Measurements from ENCODE around the gene FOXO3. TPM values are rescaled to one million over a fixed set of nuclear protein-coding genes. Genes with fewer than 3 reads are reported as not detected.
A peak's percentile ranks its signal among the peaks of the same experiment; 100 is the strongest.
"Not testable (repeated sequence)": the region's sequence is repeated elsewhere in the genome, so short reads cannot be mapped to it uniquely, and the experiment has no call there.

The FOXO3 gene
- total RNA-seq, 1 donor from 2014 or later, result 20.8 TPM

DNA sequence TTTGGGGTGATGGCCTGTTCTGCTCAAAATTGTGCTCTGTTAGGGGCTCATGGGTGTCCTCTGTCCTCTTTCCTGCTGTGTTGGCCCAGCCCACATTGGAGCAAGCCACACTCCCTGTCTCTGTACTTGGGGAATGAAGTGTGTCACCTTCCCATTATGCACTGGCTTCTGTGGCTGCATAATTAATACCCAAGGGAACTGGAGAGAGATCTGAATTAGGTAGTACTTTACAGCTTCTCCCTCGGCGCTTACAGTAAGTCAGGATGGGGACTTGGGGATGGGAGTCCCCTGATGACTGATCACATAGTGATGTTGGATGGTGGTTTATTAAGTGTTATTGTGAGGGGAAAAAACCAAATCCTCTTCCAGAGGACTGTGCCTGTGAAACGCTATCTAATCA, 116.6 kb downstream of the FOXO3 start:
- no peak for DNase-seq (ENCODE audit: extremely low read depth, low read depth, low spot score)

DNA sequence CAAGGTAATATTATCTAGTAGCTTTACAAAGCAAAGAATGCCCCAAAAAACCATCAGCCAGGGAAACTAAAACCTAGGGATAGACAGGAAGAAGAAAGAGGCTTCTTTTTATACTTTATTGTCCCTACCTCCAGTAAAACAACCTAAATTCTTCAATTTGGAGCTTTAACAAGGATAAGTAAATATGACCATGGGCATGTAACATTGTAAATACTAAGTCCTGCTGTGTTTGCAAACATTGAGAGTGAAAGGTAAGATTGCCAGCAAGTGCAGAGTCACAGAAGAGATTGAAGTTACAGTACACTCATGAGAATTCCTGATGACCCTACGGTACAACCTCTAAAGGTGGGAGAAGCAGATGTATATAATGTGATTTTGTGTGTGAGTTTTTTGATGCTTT, 117.2 kb downstream of the FOXO3 start:
- DNase-seq (ENCODE audit: extremely low read depth, low read depth, low spot score), result no peak

- DNase-seq (ENCODE audit: extremely low read depth, low read depth, low spot score), result not testable (repeated sequence)
Observed at GRCh38 chr6:108680314-108680713, 119.6 kb downstream of the FOXO3 start.

- not testable (repeated sequence) for DNase-seq (ENCODE audit: extremely low read depth, low read depth, low spot score)
Observed at GRCh38 chr6:108681721-108682120, 121.0 kb downstream of the FOXO3 start.

DNA sequence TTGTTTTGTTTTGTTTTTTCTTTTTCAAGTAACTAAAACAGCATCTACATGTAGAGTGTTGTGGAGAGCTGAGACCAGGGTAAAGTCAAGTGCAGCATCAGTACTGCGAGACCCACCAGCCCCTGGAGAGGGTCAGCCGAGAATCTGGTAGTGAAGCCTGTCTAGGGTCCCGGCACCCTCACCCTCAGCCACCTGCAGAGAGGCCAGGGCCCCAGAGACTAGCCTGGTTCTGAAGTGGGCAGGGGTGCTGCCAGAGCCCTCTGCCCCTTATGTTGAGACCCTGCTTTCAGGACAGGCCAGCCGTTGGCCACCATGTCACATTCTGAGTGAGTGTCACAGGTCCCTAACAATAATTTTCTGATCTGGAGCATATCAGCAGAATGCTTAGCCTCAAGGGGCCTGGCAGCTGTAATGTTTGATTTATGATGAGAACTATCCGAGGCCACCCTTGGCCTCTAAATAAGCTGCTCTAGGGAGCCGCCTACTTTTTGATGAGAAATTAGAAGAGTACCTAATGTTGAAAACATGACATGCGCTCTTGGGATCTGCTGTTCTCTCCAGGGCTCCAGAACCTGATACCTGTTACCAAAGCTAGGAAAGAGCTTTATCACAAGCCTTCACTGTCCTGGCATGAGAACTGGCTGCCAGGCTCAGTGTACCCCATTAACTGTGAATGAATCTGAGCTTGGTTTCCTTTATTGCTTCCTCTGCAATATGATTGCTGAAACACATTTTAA, 121.8 kb downstream of the FOXO3 start:
- DNase-seq (ENCODE audit: extremely low read depth, low read depth, low spot score), result not testable (repeated sequence)

DNA sequence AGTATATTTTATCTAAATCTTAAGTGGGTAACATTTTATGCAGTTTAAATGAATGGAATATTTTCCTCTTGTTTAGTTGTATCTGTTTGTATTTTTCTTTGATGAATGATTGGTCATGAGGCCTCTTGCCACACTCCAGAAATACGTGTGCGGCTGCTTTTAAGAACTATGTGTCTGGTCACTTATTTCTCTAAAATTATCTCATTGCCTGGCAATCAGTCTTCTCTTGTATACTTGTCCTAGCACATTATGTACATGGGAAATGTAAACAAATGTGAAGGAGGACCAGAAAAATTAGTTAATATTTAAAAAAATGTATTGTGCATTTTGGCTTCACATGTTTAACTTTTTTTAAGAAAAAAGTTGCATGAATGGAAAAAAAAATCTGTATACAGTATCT, 123.3 kb downstream of the FOXO3 start:
- DNase-seq (ENCODE audit: extremely low read depth, low read depth, low spot score), result not testable (repeated sequence)

DNA sequence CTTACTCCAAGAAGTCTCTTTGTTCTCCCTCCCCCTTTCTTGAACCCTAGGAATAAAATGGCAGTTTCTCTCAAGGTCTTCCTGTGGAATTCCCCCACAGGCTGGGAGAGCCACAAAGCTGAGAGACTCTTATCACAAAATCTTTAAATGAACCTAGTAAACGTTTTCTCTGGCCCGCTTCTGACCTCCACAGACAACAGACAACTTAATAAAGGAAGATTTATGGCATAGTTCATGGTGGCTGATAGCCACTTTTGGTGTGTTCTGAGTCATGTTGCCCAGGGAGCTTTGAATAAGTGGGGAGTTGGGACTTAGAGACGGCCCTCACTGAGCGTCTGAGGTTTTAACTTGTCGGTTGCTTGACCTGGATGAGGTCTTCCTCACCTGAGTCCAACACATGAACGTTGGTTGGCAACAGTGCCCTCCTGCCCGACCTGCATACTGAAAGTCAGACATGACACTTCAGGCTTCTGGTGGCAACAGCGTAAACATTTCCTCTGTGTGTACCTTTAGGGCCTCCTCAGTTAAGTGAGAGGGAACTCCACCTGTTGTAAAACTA, 124.1 kb downstream of the FOXO3 start:
- DNase-seq (ENCODE audit: extremely low read depth, low read depth, low spot score), result peak; percentile 14

DNA sequence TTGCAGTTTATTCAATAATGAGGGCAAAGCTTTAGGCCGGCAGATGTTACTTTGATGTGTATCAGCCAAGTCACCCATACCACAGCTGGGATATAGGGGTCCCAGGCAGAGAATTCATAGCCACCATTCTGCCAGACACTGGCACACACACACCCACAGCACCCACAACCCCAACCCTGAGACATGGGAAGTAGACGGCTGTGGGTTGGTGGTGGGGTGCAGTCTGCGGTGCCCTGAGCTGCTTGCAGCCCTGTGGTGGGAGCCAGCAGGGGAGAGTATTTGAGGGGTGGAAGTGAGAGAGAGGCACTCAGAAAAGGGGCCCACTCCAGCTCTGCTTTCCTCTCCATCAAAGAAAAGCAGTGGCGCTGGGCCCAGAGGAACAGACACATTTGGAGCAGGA, 125.3 kb downstream of the FOXO3 start:
- no peak for DNase-seq (ENCODE audit: extremely low read depth, low read depth, low spot score)

DNA sequence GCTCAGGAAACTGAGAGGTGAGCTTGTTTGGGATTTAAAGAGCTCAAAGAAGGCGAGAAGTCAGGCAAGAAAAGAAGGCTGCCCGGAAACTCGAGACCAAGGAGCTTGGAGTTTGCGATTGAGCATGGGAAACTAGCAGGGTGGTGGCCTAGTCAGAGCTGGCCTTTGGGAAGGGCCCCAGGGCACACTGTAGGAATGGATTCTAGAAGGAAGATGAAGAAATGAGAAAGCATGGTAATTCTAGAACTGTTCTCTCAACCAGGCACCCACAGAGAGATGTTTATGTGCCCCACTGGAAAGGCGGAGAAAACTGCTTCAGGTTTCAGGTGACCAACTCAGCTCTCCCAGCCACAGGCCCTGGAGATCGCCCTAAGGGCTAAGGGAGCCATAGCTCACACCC, 126.2 kb downstream of the FOXO3 start:
- DNase-seq (ENCODE audit: extremely low read depth, low read depth, low spot score), result no peak

- DNase-seq (ENCODE audit: extremely low read depth, low read depth, low spot score), result no peak
Observed at GRCh38 chr6:108687921-108688320, 127.2 kb downstream of the FOXO3 start.

GRCh38 chr6:108689272-108690161, 128.8 kb downstream of the FOXO3 start:
- no peak for DNase-seq (ENCODE audit: extremely low read depth, low read depth, low spot score)

DNA sequence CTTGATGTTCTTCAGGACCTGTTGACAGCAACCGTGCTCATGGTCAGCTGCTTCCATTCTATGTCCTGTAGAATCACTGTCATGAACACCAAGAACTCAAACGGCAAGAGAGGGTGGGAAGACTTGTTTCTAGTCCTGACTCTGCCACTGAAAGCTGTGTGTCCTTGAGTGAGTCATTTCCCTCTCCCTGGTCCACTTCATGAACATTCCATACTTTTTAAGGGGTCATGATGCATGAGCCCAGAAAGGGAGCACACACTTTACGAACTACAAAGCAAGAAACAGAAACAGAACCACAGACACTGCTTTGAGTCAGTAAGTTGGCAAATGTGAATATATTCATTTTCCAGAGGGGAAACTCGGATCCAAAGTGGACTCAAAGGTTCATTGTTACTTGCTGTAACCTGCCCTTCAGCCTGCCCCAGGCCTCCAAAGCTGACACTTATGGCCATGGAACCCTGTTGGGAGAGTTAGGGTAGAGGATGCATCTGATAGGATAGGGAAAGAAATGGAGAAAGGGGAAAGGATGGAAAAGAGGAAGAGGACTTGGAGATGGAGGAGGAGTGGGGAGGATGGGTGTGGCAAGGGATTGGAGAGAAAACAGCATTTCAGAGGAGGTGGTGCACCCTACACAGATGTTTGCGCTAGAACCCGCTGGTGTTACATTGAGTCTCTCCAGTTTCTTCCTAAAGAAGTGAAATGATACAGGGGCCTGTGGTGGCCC, 129.8 kb downstream of the FOXO3 start:
- no peak for DNase-seq (ENCODE audit: extremely low read depth, low read depth, low spot score)

DNA sequence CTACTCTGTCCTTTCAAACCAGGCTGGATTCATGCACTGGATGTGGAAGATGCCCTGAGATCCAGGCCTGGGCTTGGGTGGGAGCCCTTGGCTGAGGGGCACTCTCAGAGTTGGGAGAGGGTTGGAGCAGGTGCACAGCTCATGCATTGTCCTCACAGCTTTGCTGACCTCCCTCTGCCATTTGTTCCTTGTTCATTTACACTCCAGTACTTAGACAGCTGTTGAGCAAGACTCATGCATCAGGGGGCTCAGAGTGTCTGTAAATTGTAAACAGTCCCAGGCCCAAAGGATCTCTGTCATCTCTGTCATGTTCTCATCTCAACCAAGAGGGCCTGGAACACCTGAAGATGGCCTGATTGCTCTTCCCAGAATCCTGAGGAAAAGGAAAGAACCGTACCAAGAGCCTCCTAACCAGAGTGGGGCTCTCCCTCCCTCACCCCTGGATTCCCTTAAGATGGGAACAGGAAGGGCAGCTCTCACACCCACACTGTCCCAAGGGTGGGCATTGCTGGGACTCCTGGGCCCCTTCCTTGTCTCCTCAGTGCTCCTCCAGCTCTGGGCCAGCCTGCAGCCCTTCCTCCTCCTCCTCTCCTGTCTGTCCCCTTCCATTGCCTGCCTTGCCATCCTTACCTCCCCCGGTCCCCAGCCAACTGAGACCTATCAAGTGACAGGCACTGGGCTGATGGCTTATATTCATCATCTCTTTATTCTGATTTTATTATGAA, 132.9 kb downstream of the FOXO3 start:
- no peak for DNase-seq (ENCODE audit: extremely low read depth, low read depth, low spot score)

GRCh38 chr6:108694816-108695215, 134.1 kb downstream of the FOXO3 start:
- DNase-seq (ENCODE audit: extremely low read depth, low read depth, low spot score), result no peak

DNA sequence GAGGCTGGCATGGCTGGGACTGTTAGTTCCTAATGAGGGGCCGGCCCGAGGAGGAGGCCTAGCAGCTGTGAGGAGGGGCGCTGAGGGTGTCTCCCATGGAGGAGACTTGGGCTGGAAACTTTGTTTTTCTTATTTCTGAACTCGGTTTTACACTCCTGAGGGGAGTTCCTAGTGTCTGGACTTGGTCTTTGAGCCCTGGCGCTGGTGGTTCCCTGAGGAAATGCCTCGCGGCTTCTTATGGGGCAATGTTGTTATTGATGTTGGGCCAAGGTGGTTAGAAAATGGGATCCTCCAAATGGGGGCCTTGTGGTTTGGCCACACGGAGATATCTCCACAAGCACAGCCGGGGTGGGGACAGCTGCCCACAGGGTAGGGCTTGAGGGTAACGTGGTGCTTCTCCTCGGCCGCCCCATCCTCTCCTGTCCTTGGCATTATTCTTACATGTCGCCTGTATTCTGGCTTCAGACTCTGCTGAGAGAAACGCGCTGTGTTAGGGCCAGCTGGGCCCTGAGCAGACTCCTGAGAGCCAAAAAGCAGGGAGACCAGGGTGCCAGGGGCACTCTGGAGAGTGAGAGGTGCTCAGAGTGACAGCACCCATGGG, 136.9 kb downstream of the FOXO3 start:
- no peak for DNase-seq (ENCODE audit: extremely low read depth, low read depth, low spot score)

DNA sequence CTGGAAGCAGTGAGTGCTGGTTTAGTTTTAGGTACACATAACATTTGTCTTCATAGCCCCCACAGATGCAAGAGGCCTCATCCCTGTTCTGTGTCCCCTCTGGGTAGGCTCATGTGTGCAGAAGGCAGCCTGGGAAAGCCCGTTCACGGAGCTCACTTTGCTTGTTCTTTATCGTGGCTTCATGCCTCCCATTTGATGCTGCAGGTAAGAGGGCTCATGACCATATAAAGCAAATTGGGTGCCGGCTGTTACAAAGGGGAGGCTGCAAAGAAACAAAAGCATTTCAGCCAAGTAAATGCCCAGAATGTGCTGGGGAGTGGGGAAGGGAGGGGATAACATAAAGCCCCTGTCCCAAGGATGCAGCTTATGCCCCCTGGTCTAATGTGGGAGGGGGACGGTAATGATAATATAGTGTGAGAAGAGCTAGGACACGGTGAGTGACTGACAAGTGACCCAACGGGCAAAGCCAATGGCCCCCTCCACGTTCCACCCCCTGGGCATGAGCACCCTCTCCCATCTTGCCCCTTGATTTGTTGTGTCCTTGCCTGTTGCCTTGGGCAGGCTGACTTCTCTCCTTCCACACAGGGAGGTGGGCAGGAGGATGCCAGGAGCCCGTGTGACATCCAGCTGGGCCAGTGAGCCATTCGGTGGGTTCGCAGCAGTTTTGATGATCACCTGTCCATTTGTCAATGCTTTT, 138.0 kb downstream of the FOXO3 start:
- DNase-seq (ENCODE audit: extremely low read depth, low read depth, low spot score), result no peak

DNA sequence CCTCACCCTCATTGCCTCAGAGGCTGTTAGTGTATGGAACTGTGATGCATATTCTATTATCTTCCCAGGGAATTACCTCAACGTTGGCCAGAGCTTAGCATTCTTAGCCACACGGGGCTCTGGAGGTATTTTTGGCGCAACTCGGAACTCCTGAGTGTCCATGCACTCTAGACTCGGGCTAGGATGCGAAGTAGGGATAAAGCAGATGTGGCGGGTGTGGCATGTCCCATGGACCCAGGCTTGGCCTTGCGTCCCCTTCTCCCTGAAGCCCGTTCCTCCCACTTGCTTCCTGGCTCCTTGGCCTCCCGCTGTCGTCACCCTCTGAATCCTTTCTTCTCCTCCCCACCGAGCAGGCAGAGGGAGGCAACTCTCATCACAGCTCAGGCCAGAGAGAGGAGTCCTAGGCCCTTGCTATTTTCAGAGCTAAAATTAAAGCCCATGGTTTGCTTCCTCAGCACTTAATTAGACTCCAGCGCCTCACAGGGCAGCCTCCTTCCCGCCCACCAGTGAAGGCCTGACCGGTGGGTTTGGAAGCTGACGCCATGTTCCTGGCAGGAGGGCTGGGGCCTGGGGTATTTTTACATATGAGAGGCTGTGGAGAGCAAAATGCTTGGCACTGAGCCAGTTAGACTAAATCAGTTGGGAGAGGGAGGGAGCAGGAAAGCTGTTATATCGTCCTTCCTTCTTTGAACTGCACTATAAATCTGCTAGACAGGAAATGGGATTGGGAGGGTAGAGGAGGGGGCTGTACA, 138.7 kb downstream of the FOXO3 start:
- DNase-seq (ENCODE audit: extremely low read depth, low read depth, low spot score), result no peak

DNA sequence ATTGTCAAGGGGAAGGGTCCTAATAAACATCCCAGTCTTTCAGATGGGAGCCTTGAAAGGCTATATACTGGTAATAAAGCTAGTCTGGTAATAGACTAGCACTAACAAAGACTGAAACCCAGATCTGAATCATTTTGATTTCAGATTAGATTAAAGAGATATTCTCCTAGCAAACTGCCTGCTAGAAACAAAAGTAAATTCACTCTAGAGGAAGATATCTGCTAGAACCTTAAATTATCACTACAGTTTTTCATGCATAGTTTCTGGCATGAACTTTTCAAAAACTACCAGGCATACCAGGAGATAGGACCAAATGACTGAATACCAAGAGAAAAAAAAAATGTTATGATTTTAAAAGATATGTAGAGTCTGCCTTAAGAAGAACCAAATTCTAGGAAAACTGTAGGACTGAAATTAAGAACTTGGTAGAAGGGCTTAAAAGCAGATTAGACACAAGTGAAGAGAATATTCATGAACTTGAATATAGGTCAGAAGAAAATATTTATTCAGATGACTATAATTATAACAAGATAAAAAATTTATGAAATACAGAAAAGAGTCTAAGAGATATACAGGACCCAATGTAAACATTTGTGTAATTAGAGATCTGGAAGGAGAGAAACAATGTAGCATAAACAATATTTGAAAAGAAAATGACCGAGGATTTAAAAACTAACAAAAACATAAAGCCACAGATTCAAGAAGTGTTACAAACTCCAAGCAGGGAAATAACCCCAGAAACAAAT, 141.6 kb downstream of the FOXO3 start:
- no peak for DNase-seq (ENCODE audit: extremely low read depth, low read depth, low spot score)
